Esophagus (tissue), 2 donors: ENCODE results near the gene RUNX2. TPM values are rescaled to one million over a fixed set of nuclear protein-coding genes. Genes with fewer than 3 reads are reported as not detected.

Experiments
- H3K27ac ChIP-seq, 2 donors: one replicate each; pipeline ENCODE4 v1.5.1; 2013; ENCODE audit warnings: low read depth in 2 of 2, mild to moderate bottlenecking in 2 of 2, inconsistent platforms in 1 of 2, low read length in 1 of 2, moderate library complexity in 1 of 2
- H3K27me3 ChIP-seq, 2 donors: one replicate each; pipeline ENCODE4 v1.6.1; 2013; ENCODE audit warnings: low read length in 2 of 2, control low read depth in 1 of 2, mild to moderate bottlenecking in 1 of 2; ENCODE audit not compliant: insufficient read depth in 2 of 2, control insufficient read depth in 1 of 2
- H3K36me3 ChIP-seq, 2 donors: one replicate each; pipeline ENCODE4 v1.6.1; 2013; ENCODE audit warnings: low read length in 1 of 2; ENCODE audit not compliant: control insufficient read depth in 2 of 2, insufficient read depth in 2 of 2
- H3K4me1 ChIP-seq, 2 donors: one replicate each; pipeline ENCODE4 v1.6.1; 2013; ENCODE audit warnings: low read length in 1 of 2; ENCODE audit not compliant: control insufficient read depth in 2 of 2, insufficient read depth in 2 of 2
- H3K4me3 ChIP-seq, 2 donors: one replicate each; pipeline ENCODE4 v1.5.1; 2013; ENCODE audit warnings: low read length in 2 of 2, mild to moderate bottlenecking in 2 of 2, low read depth in 1 of 2, moderate library complexity in 1 of 2
- H3K9me3 ChIP-seq, 2 donors: one replicate each; pipeline ENCODE4 v1.6.1; 2013; ENCODE audit warnings: mild to moderate bottlenecking in 2 of 2, low read depth in 1 of 2, low read length in 1 of 2, moderate library complexity in 1 of 2; ENCODE audit not compliant: control insufficient read depth in 2 of 2, insufficient read depth in 1 of 2
- WGBS, 2 donors: extraction: QIAGEN DNeasy Blood & Tissue Kit; methylation state at CpG; one replicate each; pipeline ENCODE4 v1.1.7; 2013; 5-methylcytosine and 5-hydroxymethylcytosine counted together
- polyA plus RNA-seq, 2 donors: library from polyadenylated mRNA; stranded (reverse); fragments of 200-250 nt; gene quantifications; one replicate each; pipeline ENCODE4 v1.2.3, GENCODE V29; 2013
- donor health status: healthy with polysubstance abuse.
- donor health status: Bipolar disorder and iron deficiency.

The RUNX2 gene
- polyA plus RNA-seq, 2 donors: 0.31 to 0.75 TPM

- H3K36me3 ChIP-seq: no peaks in the 10 kb centered on the region
- WGBS, 2 donors: 77 to 79% methylated on average over 3 of the region's 3 CpGs
- H3K4me3 ChIP-seq: no peak overlapping the region
Observed at GRCh38 chr6:45643126-45643525, 315.0 kb downstream of the RUNX2 start.

GRCh38 chr6:45644720-45645119 lies 316.6 kb downstream of the RUNX2 start:
- H3K27ac ChIP-seq: no peak overlapping the region

More at GRCh38 chr6:45643126-45643525, 315.0 kb downstream of the RUNX2 start:
- no peak overlapping the region for H3K27ac ChIP-seq
- no peaks in the 10 kb centered on the region for H3K27me3 ChIP-seq
- H3K4me1 ChIP-seq: no peaks in the 10 kb centered on the region
- H3K9me3 ChIP-seq: no peaks in the 10 kb centered on the region

GRCh38 chr6:45645302-45645701 lies 317.2 kb downstream of the RUNX2 start:
- Histone ChIP-seq H3K9me3 (no peaks in the 10 kb centered on the region), H3K27ac (no peak overlapping the region), H3K27me3 (no peaks in the 10 kb centered on the region), H3K4me1 (no peaks in the 10 kb centered on the region), H3K36me3 (no peaks in the 10 kb centered on the region), H3K4me3 (no peak overlapping the region)
- WGBS, 2 donors: 78 to 83% methylated on average over 3 of the region's 3 CpGs

More at GRCh38 chr6:45644720-45645119, 316.6 kb downstream of the RUNX2 start:
- Histone ChIP-seq H3K4me3 (no peak overlapping the region), H3K9me3 (no peaks in the 10 kb centered on the region), H3K27me3 (no peaks in the 10 kb centered on the region), H3K36me3 (no peaks in the 10 kb centered on the region), H3K4me1 (no peaks in the 10 kb centered on the region)

DNA sequence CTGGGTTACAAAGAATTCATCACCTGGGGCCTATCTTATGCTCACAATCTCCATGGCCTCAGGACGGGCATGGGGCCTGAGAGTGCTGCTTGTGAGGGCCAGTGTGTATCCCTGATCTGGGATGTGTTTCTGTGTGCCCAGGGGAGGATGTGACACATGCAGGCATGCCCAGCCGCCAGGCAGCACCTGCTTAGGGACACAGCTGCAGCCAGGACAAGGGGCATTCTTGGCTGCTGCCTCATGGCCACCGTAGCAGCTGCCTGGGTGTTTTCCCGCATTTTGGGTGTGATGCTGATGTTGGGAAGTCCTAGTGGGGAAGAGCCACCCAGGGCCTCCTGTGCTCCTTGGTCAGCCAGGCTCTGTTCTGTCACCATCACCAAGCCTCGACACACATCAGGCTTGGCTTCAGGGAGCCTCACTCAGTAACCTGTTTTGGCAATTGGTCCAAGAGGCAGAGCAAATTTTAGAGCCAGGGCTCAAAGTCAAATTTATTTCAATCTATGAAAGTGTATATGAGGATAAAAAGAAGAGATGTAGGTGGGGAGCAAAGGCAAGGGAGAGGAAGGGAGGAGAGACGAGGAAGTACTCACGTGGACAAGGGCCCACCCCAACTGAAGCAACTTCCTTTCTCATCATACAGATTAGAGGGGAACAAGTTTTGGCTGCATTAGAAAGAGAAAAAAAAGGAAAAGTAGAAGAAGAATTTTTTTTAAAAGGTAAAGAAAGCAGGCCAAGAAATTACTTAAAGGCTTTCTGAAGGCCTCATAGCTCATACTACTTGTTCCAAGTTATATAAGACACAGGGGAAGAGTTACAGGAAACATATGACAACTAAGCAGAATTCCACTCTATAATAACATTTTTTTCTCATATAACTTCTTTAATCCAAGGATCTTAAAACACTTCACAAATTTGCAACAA lies 319.5 kb downstream of the RUNX2 start:
- Histone ChIP-seq H3K27me3 (no peaks in the 10 kb centered on the region), H3K36me3 (no peaks in the 10 kb centered on the region), H3K4me3 (no peak overlapping the region), H3K4me1 (no peaks in the 10 kb centered on the region), H3K9me3 (no peaks in the 10 kb centered on the region), H3K27ac (no peak overlapping the region)
- 82 to 83% methylated on average over 7 of the region's 7 CpGs for WGBS, 2 donors

GRCh38 chr6:45648262-45648620 lies 320.1 kb downstream of the RUNX2 start:
- Histone ChIP-seq H3K27ac (no peak overlapping the region), H3K36me3 (no peaks in the 10 kb centered on the region), H3K4me3 (no peak overlapping the region), H3K4me1 (no peaks in the 10 kb centered on the region), H3K27me3 (no peaks in the 10 kb centered on the region), H3K9me3 (no peaks in the 10 kb centered on the region)
- WGBS, 2 donors: 85 to 88% methylated on average over 5 of the region's 5 CpGs

DNA sequence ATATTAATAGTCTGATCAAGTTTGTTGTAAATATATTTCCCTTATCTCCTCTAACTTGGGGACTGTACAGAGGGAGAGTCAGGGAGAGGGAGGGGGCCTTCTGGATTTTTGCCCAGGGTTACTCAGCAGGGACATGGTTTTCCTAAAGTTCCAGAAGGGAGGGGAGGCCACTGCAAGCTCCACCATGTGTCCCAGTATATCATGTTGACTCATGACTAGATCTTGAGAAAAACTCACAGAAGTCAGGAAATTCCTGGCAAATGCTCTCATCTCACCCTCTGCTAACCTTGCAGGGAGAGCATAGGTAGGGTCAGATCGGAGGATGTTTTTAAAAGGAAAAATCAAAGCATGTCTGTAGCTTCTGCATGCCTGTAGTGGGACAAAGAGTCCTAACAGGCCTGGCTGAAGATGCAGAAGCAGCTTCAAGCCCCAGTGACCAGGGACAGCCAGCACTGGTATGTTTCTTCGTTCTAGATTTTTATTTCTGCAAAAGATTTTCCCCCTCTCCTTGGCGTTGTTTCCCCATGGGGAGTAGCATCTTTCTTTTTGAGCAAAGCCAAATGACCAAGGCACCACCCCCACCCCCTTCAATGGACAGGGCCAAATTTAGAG lies 322.5 kb downstream of the RUNX2 start:
- Histone ChIP-seq H3K4me1 (no peaks in the 10 kb centered on the region), H3K27me3 (no peaks in the 10 kb centered on the region), H3K27ac (no peak overlapping the region), H3K36me3 (no peaks in the 10 kb centered on the region), H3K4me3 (no peak overlapping the region), H3K9me3 (no peaks in the 10 kb centered on the region)
- WGBS, 2 donors: 79% methylated on average over 3 of the region's 3 CpGs

GRCh38 chr6:45651301-45651700 lies 323.2 kb downstream of the RUNX2 start:
- no peaks in the 10 kb centered on the region for H3K36me3 ChIP-seq
- no peaks in the 10 kb centered on the region for H3K9me3 ChIP-seq

GRCh38 chr6:45652416-45652815 lies 324.3 kb downstream of the RUNX2 start:
- H3K36me3 ChIP-seq: no peaks in the 10 kb centered on the region
- H3K9me3 ChIP-seq: no peaks in the 10 kb centered on the region
- no peaks in the 10 kb centered on the region for H3K4me1 ChIP-seq
- no peaks in the 10 kb centered on the region for H3K27me3 ChIP-seq
- 88% methylated on average over 1 of the region's 1 CpG for WGBS, 2 donors
- H3K27ac ChIP-seq: no peak overlapping the region
- H3K4me3 ChIP-seq: no peak overlapping the region

More at GRCh38 chr6:45651301-45651700, 323.2 kb downstream of the RUNX2 start:
- WGBS, 2 donors: 99 to 100% methylated on average over 3 of the region's 3 CpGs
- Histone ChIP-seq H3K4me3 (no peak overlapping the region), H3K4me1 (no peaks in the 10 kb centered on the region), H3K27me3 (no peaks in the 10 kb centered on the region), H3K27ac (no peak overlapping the region)

DNA sequence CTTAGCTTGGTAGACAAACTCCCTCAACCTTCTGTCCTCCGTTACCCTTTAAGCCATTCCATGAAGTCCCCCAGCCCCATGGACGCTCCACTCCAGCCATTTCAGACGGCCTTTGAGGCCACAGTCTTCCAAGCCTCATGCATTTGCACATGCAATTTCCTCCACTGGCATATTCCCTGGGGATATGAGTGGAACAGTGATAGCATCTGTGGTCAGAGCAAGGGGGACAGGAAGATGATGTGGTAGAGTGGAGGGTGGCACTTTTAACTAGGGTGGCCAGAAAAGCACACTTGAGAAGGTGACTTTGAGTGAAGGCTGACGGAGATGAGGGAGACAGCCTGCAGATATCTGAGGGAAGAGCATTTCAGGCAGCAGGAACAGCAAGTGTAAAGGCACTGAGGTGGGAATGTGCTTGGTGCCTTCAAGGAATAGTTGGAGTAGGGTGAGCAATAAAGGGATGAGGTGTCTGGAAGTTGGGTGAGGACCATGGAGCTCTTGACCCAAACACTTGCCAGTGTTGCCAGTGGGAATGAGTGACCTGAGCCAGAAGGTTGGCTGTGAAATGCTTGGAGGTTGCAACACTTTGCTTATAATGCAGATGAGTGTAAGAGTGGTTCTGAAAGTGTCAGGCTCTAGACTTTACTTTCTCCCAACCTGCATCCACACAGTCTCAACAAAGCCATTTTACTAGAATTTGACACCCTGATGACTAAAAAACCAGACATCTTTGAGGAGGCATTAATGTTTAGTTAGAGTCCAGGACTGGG lies 325.2 kb downstream of the RUNX2 start:
- H3K9me3 ChIP-seq: no peaks in the 10 kb centered on the region
- H3K4me3 ChIP-seq: no peak overlapping the region
- H3K4me1 ChIP-seq: no peaks in the 10 kb centered on the region
- no peaks in the 10 kb centered on the region for H3K36me3 ChIP-seq
- 90% methylated on average over 4 of the region's 4 CpGs for WGBS, 2 donors
- no peak overlapping the region for H3K27ac ChIP-seq
- H3K27me3 ChIP-seq: no peaks in the 10 kb centered on the region
